ENCODE measurements around the gene LMAN1L.
"Not testable (repeated sequence)": the region's sequence is repeated elsewhere in the genome, so short reads cannot be mapped to it uniquely, and the experiment has no call there.

The LMAN1L gene

DNA sequence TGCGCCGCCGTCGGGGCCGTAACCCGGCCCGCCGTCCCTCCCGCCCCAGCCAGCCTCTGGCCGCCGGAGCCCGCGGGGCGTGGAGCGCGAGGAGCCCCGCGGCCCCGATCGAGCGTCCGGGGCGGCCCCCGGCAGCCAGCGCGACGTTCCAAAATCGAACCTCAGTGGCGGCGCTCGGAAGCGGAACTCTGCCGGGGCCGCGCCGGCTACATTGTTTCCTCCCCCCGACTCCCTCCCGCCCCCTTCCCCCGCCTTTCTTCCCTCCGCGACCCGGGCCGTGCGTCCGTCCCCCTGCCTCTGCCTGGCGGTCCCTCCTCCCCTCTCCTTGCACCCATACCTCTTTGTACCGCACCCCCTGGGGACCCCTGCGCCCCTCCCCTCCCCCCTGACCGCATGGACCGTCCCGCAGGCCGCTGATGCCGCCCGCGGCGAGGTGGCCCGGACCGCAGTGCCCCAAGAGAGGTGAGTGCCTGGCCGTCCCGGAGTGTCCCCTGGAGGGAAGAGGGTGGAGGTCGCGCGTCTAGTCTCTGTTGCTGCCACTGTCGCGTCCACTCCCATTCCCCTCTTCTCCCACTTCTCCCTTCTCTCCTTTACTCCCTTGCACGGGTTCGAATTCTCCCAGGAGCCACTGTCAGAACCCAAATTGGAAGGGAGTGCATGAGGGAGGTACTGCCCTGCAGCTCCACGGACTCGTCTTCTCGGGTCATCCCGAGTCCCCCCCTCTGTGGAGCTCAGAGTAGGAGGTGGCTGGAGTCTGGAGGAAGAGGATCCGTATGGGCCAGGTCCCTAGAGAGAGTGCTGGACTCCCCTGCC is 30.2 kb upstream of the LMAN1L start:
- DNase-seq: no peak

DNA sequence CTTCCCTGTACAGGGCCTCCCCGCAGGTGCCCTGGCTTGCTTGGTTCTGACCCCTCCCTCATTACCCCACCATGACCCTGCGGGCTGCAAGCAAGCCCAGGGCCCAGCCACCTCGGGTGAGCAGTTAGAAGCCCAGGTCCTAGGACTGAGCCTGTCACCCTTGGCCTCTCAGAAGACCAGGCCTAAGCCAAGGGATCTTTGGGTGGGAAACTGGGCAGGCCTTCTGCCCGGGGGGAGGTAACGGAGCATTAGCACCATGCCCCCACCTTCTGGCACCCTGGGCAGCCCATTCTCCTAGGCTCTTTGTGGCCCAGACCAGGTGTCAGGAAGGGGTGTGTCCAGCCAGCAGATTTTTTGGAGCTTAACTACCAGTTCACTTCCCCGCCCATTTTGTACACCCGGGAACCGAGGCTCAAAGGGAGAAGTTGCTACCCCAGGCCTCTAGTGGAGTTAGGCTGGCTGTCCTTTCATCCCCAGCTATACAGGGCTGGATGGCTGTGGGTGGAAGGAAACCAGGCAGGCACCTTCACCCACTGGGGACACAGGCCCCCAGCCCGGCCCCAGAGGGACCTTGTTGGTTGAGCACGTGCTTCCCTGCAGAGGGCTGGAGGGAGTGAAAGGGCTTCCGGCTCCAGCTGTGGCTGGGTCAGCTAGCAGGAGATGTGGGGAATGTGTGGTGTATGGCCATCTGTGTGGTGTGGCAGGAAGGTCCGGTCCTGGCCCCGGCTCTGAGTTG is 29.4 kb upstream of the LMAN1L start:
- DNase-seq: no peak

DNA sequence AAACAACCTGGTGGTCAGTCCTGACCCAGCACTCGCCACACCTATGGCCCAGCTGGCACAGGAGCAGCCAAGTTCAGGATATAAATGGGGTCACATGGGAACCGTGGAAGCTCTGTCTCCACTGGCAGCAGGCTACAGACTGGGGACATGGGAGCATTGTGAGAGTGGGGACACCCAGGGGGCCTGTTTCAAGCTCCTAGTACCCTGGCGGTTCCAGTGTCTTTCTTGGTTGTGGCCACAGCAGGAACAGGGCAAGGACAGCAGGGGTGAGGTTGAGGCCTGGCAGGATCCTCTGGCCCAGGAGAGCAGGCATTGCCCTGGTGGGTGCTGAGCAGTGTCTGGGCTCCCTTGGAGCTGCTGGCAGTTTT is 28.8 kb upstream of the LMAN1L start:
- DNase-seq: no peak

DNA sequence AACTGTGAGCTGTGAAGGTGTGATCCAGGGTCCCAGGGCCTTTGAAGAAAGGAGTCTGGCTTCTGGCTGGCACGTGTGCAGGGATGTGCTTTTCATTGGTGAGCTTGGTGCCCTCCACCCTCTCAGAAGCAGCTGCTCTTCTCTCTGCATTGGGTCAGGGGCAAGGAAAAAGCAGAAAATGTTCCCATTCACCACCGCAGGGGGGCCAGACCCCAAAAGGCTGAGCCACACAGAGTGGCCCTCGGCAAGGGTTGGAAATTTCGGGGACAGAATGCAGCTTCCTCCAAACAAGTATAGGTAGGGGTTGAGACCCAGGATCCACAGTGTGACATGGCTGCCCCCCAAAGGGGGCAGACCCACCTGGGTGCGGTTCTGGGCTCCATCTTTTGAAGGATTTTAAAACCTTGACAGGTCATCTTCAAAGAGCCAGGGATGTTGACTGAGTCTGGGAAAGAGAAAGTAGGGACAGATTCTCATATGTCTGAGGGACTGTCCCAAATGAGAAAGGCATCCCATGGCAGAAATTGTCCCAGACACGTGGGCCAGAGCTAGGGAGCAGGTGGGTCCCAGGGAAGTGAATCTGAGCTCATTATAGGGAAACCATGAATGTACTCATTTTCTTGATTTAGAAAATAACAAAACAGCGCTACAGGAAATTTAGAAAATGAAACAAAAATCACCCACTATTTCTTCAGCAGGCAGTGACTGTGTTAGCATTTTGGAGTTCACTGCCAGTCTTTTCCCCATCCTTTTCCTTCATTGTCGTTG is 28.0 kb upstream of the LMAN1L start:
- DNase-seq: no peak

DNA sequence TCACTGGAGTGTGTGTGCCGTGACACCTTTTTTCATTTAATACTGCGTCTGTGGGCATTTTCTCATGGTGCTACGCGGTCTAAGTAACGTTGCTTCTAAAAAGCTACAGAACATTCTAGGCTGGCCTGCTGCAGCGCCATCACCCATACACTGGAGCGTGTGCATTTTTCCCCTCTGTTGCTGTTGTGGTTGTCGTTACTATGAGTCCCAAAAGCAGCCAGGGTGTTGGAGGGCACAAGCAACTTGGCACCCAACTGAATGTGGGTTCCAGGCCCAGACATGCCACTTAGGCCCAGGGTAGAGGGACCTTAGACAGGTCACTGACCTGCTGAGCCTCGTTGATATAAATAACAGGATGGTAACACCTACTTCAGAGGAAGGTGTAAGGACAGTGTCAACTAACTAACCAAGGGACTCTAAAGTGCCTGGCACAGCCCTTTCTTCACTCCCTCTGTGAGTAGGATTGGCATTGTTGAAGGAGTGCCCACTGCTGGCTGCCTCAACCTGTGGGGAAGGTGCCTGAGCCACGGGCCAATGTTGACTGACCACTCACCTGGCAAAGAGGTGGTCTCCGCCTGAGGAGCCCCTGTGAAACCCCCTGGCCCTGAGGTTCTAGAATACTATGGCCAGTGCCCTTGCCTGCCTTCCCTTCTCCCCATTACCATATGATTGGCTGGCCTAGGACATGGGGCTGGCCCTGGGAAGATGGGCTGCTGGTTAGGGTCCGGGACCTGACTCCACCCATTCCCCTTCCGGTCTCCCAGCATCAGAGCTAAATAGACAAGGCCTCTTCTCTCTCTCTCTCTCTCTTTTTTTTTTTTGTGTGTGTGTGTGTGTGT is 27.2 kb upstream of the LMAN1L start:
- DNase-seq: no peak

DNA sequence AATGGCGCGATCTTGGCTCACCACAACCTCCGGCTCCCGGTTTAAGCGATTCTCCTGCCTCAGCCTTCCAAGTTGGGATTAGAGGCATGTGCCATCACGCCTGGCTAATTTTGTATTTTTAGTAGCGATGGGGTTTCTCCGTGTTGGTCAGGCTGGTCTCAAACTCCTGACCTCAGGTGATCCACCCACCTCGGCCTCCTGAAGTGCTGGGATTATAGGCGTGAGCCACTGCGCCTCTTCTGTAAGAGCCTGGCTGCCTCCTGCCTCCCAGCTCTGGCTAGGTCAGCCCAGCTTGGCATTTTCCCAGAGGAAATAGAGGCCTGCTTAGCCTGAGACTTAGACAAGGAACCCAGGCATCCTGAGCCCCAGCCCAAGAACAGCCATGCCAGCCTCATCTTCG is 26.6 kb upstream of the LMAN1L start:
- DNase-seq: not testable (repeated sequence)

DNA sequence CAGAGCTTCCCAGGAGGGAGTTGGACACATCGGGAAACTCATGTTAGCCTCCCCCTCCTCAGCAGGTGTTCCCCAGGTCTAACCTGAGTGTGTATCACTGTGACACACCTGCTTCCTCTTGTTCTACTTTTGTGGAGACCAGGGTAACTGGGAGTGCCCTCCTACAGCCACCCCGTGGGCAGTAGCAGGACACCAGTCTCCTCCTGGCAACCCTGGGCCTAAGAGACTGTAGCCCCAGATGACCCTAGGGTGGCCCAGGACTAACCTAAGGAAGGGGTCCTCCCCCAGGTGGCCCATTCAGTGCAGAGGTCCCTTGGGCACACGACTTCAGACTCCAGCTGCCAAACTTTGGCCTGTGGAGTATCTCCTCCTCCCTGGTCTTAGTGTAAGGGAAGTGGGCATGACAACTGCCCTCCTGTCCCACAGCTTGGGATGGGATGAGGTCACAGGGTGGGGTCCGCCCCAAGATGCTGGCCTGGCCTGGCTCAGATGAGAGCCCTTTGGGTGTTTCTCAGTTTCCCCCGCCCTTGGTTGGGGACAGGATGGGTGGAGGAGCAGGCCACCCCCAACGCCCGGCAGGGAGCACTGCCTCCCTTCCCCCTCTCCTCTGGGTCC is 26.0 kb upstream of the LMAN1L start:
- DNase-seq: no peak

DNA sequence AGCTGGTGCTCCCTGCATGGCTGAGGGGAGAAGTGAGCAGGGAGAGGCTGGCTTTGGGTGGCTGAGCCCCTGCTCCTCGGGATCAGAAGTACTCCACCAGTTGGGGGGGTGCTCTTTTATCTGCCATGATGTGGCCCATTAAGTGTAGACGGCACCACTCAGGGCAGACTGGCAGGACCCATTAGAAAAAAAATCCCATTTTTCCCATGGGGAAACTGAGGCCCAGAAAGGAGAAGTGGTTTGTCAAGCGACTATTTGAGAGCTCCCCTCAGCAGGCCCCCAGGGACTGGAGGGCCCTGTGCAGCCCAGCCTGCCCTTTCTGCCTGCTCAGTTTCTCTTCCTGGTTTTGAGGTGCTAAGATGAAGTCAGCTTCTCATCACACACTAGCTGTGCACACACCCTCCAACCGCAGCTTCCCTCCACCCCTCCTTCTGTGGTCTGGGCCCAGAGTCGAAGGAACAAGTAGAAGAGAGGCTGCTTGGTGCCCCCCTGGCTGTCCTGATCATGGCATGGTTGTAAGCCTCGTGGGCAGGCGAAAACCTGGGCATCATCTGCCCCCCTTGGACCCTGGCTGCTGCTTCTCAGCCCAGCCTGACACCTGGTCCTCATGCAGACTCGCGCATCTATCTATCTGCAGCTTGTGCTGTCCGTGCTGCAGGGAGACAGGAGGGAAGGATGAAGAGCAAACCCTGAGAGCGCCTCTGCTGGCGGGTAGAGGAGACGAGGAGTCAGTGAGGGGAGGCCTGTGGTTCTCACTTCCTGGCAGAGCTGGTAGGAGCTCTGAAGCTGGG is 25.2 kb upstream of the LMAN1L start:
- DNase-seq: no peak

DNA sequence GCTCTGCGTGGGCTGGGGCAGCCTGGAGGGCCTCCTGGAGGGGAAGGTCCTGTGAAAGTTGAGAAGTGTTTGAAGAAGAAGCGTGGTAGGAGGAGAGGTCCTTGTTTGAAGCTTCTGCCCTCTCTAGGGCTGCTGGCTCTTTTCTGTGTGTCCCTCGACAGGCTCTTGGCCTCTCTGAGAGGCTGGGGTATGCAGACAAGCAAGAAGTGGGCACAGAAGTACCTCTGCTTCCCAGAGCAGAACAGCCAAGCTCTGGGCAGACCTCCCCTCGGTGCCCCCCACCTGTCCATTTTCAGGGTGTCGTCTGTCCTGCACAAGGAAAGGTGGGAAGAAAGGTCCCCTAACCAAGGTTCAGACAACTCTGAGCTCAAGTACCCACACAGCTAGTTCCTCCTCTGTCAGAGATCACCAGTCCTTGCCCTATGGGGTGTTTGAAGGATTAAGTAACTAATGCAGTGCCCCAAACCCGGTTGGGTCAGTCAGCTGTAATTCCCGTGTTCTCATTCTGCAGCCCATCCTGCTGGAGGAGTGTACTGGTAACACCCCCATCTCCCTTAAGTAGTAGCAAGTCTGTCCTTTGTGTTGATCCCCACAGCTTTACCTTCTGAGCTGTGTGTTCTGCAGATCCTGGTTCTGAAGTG is 24.5 kb upstream of the LMAN1L start:
- no peak for DNase-seq

DNA sequence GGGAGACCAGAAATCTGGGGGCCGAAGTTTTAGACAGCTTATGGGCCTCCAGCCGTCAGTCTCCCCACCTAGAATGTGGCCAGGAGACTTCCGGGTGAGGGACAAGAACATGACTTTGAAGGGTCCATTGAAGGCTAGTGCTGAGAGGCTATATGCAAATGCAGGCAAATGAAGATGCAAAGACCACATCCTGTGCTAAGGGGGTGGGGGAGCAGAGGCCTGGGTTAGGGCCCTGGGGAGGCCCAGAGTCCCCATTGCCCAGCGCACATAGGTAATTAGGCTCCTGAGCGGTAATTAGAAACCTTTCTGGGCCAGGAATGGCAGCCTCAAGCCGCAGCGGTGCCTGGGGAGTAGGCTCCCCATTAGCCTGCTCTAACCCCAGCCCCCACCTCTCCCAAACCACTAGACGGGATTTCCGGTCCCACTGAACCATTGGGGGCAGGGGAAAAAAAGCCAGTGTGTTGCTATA is 23.9 kb upstream of the LMAN1L start:
- DNase-seq: no peak

DNA sequence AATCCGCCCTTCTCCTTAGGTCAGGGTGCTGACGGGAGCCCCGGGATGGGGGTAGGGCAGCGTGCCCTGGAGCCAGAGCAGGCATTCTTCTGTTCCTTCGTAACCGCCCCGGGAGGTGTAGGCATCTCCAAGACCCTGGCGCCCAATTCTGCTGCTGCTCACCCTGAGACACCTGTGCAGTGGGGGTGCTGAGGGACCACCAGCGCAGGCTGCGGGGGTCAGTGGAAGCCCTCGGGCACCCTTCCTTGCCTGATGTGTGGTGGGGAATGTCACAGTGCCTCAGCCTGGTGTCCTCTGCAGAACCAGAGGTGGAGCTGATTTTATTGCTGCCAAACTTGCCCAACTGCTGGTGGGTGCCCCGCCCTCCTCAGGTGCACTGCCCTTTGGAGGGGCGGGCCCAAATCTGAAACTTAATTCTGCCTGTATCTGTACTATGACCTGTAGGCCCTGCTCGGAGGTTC is 23.4 kb upstream of the LMAN1L start:
- DNase-seq: no peak

DNA sequence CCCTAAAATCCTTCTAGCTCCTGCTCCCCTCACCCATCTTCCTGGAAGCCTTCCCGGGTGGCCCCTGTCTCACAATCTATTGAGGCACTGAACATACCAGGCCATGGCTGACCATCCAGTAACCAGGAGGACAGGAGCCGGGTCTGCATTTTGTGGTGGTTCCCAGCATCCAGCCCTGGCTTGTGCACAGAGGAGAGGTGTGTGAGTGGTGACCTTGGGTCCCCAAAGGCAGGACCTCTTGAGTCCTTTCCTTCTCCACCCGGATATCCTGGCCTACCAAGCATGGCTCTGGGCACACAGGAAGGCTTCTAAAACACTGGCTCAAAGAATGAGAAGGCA is 22.9 kb upstream of the LMAN1L start:
- no peak for DNase-seq

DNA sequence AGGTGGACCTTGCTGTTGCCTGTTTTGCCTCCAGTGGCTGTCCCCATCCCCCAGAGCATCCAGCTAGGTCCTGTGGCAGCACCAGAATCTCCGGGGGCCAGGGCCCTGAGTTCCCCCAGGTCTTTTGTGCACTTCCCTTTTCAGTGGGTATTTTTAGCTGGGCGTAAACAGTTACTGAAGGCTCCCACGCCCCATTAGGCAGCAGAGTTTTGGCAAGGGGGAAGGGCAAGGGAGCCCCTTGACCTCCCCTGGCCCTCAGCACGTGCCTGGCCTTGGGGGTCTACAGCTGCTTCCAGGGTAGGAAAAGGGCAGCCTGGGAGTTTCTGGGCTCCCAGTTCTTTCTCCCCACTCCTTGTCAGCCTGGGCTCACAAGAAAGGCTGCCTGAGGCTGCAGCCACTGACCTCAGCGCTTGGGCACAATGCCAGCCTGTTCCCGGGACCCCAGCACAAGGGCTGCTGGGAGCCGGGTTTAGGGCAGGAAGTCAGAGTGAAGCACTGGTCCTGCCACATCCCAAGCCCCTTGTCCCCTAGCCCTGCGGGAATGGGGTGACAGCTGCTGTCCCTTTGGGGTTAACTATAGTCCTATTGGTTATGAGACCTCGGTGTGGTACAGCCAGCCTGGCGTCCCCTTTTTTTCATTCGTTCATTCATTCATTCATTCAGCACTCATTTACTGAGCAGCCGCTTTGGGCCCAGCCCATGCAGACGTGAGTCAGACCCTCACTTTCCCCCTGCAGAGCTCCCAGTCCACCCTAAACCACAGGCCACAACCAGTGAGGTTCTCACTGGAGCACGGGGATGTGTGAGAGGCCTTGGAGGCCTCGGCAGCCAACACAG is 22.3 kb upstream of the LMAN1L start:
- no peak for DNase-seq

DNA sequence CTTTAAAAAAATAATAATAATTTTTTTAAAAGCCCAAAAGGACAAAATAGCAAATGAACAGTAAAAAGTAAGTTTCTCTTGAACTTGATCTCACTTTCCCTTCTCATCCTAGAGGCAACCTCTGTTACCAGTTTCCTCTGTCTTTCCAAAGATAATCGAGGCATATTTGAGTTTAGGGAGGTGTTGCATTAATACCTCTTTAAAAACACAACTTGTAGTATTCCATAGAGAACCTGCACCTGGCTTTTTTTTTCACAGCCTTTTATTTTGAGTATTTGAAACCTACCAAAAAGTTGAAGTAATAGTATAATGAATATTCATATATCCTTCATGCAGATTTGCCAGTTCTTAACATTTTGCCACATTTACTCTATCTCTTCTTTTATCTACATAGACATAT is 21.6 kb upstream of the LMAN1L start:
- no peak for DNase-seq

DNA sequence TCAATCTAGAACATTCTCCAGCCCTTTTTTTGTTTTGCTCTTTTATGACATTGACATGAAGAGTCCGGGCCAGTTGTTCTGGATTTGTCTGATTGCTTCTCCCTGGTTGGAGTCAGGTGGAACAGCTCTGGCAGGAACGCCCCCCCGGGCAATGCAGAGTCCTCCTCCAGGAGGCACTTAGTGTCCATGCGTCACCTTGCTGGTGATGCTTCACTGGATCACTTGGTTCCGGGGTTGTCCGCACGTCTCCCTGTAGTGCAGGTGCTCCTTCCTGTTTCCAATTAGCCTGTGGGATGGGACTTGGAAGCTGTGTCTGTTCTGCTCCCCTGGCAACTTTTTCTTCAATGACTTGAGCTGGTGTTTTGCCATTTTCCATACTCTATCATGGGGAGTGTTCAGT is 21.0 kb upstream of the LMAN1L start:
- DNase-seq: no peak

DNA sequence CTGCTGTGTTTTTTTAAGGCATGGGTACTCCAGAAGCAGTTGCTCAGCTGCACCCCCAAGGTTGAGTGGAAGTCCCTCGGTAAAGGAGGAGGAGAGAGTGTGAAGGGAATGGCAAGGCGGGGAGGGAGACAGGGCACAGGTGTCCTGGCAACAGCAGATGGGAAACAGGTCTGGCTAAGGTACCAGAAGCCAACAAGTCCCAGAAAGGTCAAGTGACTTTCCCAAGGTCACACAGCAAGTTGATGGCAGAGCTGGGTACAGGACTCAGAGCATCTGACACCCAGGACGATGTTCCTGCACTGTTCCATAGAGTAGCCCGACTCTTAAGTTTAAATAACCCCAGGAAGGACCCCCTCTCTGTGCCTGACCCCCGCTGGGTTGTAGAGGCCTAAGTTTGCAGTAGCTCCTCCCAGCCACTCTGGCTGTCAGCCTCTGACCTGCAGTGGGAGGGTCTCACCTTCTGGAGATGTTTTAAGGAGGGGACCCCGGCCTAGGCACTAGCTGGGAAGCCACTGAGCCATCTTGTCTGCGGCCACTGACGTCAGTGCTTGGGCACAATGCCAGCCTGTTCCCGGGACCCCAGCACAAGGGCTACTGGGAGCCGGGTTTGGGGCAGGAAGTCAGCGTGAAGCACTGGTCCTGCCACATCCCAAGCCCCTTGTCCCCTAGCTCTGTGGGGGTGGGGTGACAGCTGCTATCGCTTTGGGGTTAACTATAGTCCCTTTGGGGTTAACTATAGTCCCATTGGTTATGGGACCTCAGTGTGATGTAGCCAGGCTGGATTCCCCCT is 20.2 kb upstream of the LMAN1L start:
- no peak for DNase-seq

DNA sequence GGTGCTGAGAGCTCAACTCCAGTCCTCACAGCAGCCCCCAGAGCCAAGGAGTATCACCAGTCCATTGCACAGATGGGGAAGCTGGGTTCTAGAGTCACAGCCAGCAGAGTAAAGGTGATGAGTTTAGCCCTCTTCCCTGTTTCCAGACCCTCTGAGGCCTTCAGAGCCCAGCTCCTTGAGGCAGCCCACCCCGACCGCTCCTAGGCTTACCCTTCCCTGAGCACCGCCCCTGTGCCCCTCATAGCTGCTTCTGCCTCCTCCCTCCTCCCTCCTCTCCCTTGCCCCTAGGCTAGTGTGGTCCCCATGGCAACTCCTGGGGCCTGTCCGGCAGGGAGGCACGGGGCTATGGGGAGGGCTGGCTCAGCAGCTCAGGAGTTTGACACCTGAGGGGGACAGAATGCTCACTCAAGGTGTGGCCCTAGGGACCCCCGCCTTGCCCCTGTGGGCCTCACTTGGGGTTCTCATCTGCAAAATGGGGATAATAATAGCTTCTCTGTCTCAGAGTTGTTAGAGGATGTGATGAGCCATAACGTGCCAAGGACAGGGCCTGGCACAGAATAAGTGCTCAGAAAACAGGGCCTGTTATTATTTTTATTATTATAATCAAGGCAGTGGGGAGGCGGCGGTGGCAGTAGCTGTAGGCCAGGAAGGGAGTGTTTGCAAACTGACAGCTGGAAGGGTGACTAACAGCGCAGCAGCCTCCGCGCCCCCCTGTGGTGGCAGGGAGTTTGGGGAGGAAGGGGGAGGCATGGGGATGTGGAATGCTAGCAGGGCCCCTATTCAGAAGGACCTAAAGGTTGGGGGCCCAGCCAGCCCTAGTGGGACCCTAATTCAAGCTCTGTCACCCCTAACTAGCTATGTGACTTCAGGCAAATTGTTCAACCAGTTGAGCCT is 19.3 kb upstream of the LMAN1L start:
- DNase-seq: no peak

Data from COR-L47 (cell line).